NCI-H2196 (cell line): ENCODE measurements around the gene POMT2.
"Not testable (repeated sequence)": the region's sequence is repeated elsewhere in the genome, so short reads cannot be mapped to it uniquely, and the experiment has no call there.

Experiments
- DNase-seq: peaks from one replicate; lab custom pipeline; 2025; ENCODE audit not compliant: unreplicated experiment; lab: John Stamatoyannopoulos, UW

POMT2 gene

GRCh38 chr14:77302926-77303325 is 17.8 kb downstream of the POMT2 start:
- DNase-seq = peak; percentile 19

- peak; percentile 73 for DNase-seq
Observed at GRCh38 chr14:77301103-77301502, 19.6 kb downstream of the POMT2 start.

GRCh38 chr14:77299771-77300170 is 20.9 kb downstream of the POMT2 start:
- no peak for DNase-seq

- no peak for DNase-seq
Observed at GRCh38 chr14:77296906-77297305, 23.8 kb downstream of the POMT2 start.

GRCh38 chr14:77296155-77296554 is 24.5 kb downstream of the POMT2 start:
- no peak for DNase-seq

GRCh38 chr14:77290705-77291104 is 30.0 kb downstream of the POMT2 start:
- no peak for DNase-seq

GRCh38 chr14:77286576-77286975 is 34.1 kb downstream of the POMT2 start:
- DNase-seq = no peak

GRCh38 chr14:77284466-77284865 is 36.2 kb downstream of the POMT2 start:
- no peak for DNase-seq

GRCh38 chr14:77284066-77284465 is 36.6 kb downstream of the POMT2 start:
- no peak for DNase-seq

- DNase-seq = no peak
Observed at GRCh38 chr14:77281852-77282410, 38.8 kb downstream of the POMT2 start.

GRCh38 chr14:77280921-77281320 is 39.8 kb downstream of the POMT2 start:
- DNase-seq = not testable (repeated sequence)

GRCh38 chr14:77279719-77280118 is 41.0 kb downstream of the POMT2 start:
- no peak for DNase-seq

GRCh38 chr14:77278461-77279230 is 42.0 kb downstream of the POMT2 start:
- DNase-seq = no peak

- DNase-seq = no peak
Observed at GRCh38 chr14:77276959-77277358, 43.7 kb downstream of the POMT2 start.

GRCh38 chr14:77276295-77276935 is 44.3 kb downstream of the POMT2 start:
- no peak for DNase-seq

GRCh38 chr14:77275601-77276017 is 45.1 kb downstream of the POMT2 start:
- DNase-seq = no peak

GRCh38 chr14:77275041-77275580 is 45.6 kb downstream of the POMT2 start:
- no peak for DNase-seq

- no peak for DNase-seq
Observed at GRCh38 chr14:77273796-77274195, 46.9 kb downstream of the POMT2 start.

- no peak for DNase-seq
Observed at GRCh38 chr14:77272261-77272660, 48.4 kb downstream of the POMT2 start.

- peak; percentile 20 for DNase-seq
Observed at GRCh38 chr14:77271113-77271710, 49.5 kb downstream of the POMT2 start, which contains the start of gene NGB. NGB (minus strand) TSS chr14:77271206; CDS start chr14:77270937, 269 bp downstream.

- DNase-seq = no peak
Observed at GRCh38 chr14:77270361-77271112, 50.1 kb downstream of the POMT2 start.
